Kidney epithelial cell (primary cell): ENCODE data around the gene TMEM8B. TPM values are rescaled to one million over a fixed set of nuclear protein-coding genes. Genes with fewer than 3 reads are reported as not detected.
"Not testable (repeated sequence)": the region's sequence is repeated elsewhere in the genome, so short reads cannot be mapped to it uniquely, and the experiment has no call there.

Source experiments
- DNase-seq: peaks from one replicate; pipeline ENCODE4 v3.0.0-alpha.2; 2010; ENCODE audit warnings: low read depth
- H3K27me3 ChIP-seq: 2 replicates; pipeline ENCODE4 v1.6.0; 2011; ENCODE audit warnings: low read length; ENCODE audit not compliant: control insufficient read depth, insufficient read depth
- H3K36me3 ChIP-seq: 2 replicates; pipeline ENCODE4 v1.5.1; 2011; ENCODE audit warnings: low read length; ENCODE audit not compliant: control insufficient read depth, insufficient read depth
- H3K4me3 ChIP-seq: 2 replicates; pipeline ENCODE4 v1.5.1; 2011; ENCODE audit warnings: low read depth, mild to moderate bottlenecking, control low read depth, low read length
- CTCF ChIP-seq: IDR thresholded peaks from 2 replicates; pipeline ENCODE4 v1.5.1; 2011; ENCODE audit warnings: mild to moderate bottlenecking, moderate library complexity, low read length, control low read depth, inconsistent platforms; ENCODE audit not compliant: insufficient read depth, poor library complexity, severe bottlenecking
- total RNA-seq: library from RNA; depleted of rRNA; stranded (reverse); fragments of >200 nt; gene quantifications from 2 replicates; pipeline ENCODE4 v1.2.3, GENCODE V29; 2015

The TMEM8B gene
- total RNA-seq, 1 donor from 2014 or later = 5.9 TPM

GRCh38 chr9:35910613-35911359 is 81.8 kb downstream of the TMEM8B start:
- Histone ChIP-seq H3K36me3 (no peaks in the 10 kb centered on the region), H3K4me3 (no peak overlapping the region), H3K27me3 (no peaks in the 10 kb centered on the region)
- peak; percentile 60 for TF ChIP-seq CTCF
- DNase-seq = no peak

- TF ChIP-seq CTCF = no peak
- DNase-seq = no peak
- H3K27me3 ChIP-seq = no peaks in the 10 kb centered on the region
- H3K36me3 ChIP-seq = no peaks in the 10 kb centered on the region
- H3K4me3 ChIP-seq = no peak overlapping the region
These were observed 82.7 kb downstream of the TMEM8B start for GRCh38 chr9:35911690-35912089.

GRCh38 chr9:35912791-35913400 is 83.9 kb downstream of the TMEM8B start:
- no peak overlapping the region for H3K4me3 ChIP-seq
- no peak for DNase-seq
- H3K36me3 ChIP-seq = no peaks in the 10 kb centered on the region
- no peak for TF ChIP-seq CTCF
- no peaks in the 10 kb centered on the region for H3K27me3 ChIP-seq

GRCh38 chr9:35913429-35913828 is 84.4 kb downstream of the TMEM8B start:
- not testable (repeated sequence) for H3K4me3 ChIP-seq, H3K36me3 ChIP-seq, DNase-seq, H3K27me3 ChIP-seq

GRCh38 chr9:35914301-35914807 is 85.3 kb downstream of the TMEM8B start:
- DNase-seq = no peak

More at GRCh38 chr9:35914301-35914807, 85.3 kb downstream of the TMEM8B start:
- Histone ChIP-seq H3K27me3 (no peaks in the 10 kb centered on the region), H3K36me3 (no peaks in the 10 kb centered on the region), H3K4me3 (no peak overlapping the region)
- TF ChIP-seq CTCF = no peak

Other genes with a start within 250 kb of the TMEM8B start
- gene TESK1, start 224.0 kb upstream of the TMEM8B start, total RNA-seq = 24.5 and 26.9 TPM in 2 replicates
- 1.7 and 2.7 TPM in 2 replicates for gene CD72, start 210.8 kb upstream of the TMEM8B start, total RNA-seq
- gene SIT1, start 178.3 kb upstream of the TMEM8B start, total RNA-seq = not detected in 2 replicates
- gene RMRP, start 171.2 kb upstream of the TMEM8B start, total RNA-seq = 1,522 and 7,636 TPM in 2 replicates
- gene CCDC107, start 170.9 kb upstream of the TMEM8B start, total RNA-seq = 14.0 and 21.1 TPM in 2 replicates
- 0.62 and 1.2 TPM in 2 replicates for gene ARHGEF39, start 164.0 kb upstream of the TMEM8B start, total RNA-seq
- gene CA9, start 155.3 kb upstream of the TMEM8B start, total RNA-seq = 0.04 and 0.27 TPM in 2 replicates
- 68.9 and 77.1 TPM in 2 replicates for gene TPM2, start 139.3 kb upstream of the TMEM8B start, total RNA-seq
- 245 and 268 TPM in 2 replicates for gene TLN1, start 97.0 kb upstream of the TMEM8B start, total RNA-seq
- gene CREB3, start 96.6 kb upstream of the TMEM8B start, total RNA-seq = 73.9 and 87.5 TPM in 2 replicates
- 53.7 and 57.0 TPM in 2 replicates for gene GBA2, start 80.0 kb upstream of the TMEM8B start, total RNA-seq
- 21.5 and 24.4 TPM in 2 replicates for gene RGP1, start 79.9 kb upstream of the TMEM8B start, total RNA-seq
- not detected in 2 replicates for gene MSMP, start 75.0 kb upstream of the TMEM8B start, total RNA-seq
- gene NPR2, start 37.6 kb upstream of the TMEM8B start, total RNA-seq = 35.9 and 39.8 TPM in 2 replicates
- not detected in 2 replicates for gene SPAG8, start 17.0 kb upstream of the TMEM8B start, total RNA-seq
- gene HINT2, start 14.2 kb upstream of the TMEM8B start, total RNA-seq = 46.1 and 54.9 TPM in 2 replicates
- not detected in 2 replicates for gene FAM221B, start 496 bp upstream of the TMEM8B start, total RNA-seq
- not detected in 2 replicates for gene OR13J1, start 41.2 kb downstream of the TMEM8B start, total RNA-seq
- 0.58 TPM in 1 of 2 replicates, not detected in the other for gene HRCT1, start 77.0 kb downstream of the TMEM8B start, total RNA-seq
- not detected in 2 replicates for gene SPAAR, start 80.3 kb downstream of the TMEM8B start, total RNA-seq
- gene OR2S2, start 128.9 kb downstream of the TMEM8B start, total RNA-seq = not detected in 2 replicates
- gene RECK, start 207.7 kb downstream of the TMEM8B start, total RNA-seq = 4.0 and 4.8 TPM in 2 replicates